ENCODE results near the gene PEX14.

Gene PEX14

DNA sequence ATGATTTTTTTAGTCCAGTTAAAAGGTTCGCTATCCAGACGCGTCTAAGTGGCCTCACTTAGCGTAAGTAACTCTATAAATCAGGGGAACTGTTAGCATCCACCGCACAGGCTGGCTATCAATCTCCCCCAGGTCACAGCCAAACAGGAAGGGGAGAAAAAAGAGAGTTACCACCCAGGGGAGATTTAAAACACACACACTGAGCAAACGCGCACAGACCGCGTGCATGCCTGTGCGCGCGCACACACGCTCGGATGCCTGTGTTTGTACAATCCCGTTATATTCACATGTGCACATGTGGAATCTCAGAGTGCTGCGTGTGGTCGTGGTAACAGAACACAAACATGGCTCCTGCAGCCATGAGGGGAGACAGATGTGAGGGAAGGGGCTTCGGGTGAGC is 196.3 kb downstream of the PEX14 start:
- DNase-seq, result no peak

DNA sequence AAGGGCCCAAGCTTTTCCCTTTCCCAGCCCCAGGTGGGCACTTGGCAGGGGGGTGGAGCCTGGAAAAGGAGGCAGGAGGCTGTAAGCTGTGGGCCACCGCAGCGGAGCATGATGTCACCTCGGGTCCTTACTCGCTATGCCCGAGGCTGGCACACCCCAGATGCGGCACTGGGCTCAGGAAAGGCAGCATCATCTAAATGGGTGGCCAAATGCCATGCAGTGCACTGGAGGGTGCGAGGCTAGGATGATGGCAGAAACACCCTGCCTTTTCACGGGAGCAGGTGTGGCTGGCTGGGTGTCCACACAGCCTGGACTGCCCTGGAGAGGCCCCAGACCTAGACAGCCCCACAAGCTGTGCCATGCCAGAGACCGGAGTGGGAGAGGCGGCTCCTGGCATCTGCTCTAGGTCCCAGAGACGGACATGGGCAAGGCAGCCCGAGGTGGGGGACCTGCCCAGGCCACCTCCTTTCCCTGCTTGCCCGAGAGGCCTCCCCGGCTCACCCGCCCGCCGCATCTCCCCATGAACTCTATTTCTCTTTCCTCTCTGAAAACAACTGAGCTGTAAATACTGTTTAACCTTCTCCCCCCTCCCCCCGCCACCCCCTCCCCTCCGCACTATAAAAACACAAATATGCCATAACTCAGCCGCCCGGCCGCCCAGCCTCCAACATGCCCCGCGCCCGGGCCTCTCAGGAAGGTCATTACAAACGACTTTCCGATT is 197.0 kb downstream of the PEX14 start:
- DNase-seq, result no peak

DNA sequence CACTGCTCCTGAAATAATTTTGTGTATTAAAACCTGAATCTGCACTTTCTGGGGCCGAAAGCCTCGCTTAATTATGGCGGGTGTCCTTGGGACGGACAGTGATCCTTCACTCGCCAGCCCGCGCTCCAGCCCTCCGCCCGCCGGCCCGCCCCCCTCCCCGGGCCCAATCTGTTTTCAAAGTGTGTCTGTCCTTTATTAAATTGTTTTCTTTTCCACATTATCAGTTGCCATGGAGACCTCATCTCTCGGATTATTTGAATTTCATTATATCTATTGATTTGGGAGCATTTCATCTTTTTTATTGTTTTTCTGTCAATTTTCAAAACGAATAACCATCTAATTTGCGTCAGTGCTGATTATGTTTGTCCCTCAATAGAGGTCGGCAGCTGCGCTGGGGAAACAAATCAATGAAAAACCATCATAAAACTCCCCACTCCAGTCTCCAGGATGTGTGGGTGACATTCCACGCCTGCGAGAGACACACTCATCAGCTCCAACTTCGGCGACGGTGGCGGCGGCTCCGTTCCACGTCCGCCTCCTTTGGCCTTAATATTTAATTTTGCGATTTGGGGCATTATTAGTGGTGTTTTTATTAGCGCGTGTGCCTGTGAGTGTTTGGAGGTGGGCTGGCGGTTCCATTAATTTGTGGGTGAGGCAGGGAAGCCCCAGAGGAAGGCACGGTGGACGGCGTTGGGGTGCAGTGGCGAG is 197.7 kb downstream of the PEX14 start:
- DNase-seq, result no peak

DNA sequence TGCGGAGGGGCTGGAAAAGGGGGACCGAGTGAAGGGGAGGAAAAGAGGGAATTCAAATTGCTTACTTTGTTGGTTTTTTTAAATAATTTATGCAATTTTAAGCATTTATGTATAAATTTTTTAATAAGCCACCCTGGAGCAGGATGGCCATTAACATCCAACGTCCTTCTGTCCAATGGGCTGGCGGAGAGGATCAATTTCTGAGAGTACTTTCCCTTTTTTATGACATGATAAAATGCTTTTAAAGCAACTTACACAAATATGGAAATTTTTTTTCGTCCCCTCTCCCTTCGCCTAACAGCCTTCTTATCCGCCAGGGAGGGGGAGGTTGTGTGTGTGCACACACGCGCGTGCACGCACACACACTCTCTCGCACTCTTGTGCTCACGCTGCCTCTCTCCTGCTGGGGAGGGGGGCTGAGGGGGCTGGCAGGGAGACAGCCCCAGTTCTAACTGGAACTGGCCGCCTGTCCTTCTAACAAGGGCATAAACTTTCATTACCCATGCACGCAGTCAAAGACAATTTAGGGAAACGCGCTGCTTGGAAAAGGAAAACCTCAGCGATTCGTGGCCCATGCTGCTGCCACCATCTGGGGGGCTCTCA is 198.5 kb downstream of the PEX14 start:
- no peak for DNase-seq

DNA sequence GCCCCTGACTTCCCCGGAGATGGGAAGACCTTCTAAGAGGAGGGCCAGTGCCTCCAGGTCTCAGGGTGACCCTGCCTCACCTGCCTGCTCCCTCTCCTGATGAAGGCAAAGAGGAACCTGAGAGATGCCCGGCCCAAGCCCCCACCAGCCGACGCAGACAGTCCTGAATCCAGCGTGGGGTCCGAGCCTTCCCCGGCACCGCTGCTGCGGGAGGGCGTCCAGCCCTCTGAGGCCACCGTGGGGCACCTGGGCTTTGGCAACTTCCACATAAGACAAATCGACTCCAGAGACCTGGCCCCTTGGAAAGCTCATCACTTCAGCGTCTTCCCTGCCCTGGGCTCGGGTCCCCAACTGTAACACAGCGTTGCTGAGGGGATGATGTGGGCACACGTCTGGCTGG is 199.5 kb downstream of the PEX14 start:
- DNase-seq, result no peak

DNA sequence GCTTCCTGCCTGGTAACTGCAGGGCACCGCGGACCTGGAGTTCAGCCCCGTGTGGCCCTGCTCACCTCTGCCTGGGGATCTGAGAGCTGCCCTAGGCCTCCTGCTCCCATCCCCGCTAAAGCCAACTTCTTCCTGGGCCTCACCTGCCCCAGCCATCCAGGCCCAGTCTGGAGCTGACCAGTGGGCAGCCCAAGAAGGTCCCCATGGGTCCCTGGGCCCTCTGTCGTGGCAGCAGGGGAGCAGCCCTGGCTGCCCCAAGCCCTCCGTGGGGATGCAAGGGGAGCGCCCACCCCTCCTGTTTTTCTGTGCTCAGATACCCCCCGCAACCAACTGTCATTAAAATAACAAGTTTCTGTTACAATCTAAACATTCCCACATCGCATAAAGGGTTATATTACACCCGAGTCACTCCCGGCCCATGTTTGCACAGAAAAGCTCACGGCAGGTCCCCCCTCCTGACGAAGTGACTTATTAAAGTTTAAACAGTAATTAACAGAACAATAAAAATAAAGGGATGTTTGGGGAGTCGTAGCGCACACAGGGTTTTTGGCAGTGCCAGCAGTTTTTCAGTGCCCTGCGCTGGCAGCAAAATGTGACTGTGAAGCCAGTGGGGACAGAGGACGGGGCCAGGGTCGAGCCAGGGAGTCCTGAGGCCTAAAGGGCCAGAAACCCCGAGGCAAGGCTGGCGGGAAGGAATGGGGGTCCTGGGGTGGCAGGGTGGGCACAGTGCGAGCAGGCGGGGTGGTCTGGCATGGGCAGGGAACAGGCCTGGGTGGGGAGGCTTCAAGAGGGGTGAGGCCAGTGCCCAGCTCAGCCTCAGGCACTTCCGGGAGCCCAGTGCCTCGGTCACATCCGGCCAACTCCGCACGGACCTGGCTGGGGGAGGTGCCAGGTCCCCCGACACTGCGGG is 200.2 kb downstream of the PEX14 start:
- no peak for DNase-seq

DNA sequence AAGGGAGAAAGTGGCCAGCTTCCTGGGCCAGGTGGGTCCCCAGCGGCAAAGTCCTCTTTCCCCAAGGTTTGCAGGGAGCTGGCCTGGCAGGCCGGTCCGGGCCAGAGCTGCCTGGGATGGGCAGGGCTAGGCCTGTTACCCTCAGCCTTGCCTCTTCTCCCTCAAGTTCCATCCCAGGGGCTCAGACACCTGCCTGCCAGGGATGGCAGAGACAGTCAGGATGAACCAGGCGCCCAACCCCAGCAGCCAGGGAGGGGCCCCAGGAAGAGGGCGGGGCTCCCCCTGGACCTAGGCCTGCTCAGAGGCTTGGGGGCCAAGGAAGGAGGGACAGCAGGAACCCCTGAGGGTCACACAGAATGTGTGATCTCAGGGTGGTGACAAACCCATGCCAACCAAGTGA is 201.1 kb downstream of the PEX14 start:
- no peak for DNase-seq

DNA sequence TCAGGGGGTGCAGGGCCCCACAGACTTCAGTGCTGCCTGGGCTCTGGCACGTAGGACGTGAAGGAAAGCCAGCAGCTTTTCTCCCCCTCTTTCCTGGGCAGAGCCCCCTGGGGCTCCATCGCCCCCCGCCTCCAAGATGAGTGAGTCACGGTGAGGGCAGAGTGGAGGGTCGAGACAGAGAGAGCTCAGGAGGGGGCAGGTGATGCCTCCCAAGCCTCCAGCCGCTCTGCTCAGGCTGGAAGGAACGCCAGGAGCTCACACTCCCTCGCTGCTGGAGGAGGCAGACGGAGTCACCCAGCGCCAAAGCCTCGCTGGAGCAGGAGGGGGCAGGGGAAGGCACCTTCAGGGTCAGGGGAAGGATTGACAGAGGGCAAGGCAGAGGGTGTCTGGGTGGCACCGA is 202.2 kb downstream of the PEX14 start:
- DNase-seq, result no peak

DNA sequence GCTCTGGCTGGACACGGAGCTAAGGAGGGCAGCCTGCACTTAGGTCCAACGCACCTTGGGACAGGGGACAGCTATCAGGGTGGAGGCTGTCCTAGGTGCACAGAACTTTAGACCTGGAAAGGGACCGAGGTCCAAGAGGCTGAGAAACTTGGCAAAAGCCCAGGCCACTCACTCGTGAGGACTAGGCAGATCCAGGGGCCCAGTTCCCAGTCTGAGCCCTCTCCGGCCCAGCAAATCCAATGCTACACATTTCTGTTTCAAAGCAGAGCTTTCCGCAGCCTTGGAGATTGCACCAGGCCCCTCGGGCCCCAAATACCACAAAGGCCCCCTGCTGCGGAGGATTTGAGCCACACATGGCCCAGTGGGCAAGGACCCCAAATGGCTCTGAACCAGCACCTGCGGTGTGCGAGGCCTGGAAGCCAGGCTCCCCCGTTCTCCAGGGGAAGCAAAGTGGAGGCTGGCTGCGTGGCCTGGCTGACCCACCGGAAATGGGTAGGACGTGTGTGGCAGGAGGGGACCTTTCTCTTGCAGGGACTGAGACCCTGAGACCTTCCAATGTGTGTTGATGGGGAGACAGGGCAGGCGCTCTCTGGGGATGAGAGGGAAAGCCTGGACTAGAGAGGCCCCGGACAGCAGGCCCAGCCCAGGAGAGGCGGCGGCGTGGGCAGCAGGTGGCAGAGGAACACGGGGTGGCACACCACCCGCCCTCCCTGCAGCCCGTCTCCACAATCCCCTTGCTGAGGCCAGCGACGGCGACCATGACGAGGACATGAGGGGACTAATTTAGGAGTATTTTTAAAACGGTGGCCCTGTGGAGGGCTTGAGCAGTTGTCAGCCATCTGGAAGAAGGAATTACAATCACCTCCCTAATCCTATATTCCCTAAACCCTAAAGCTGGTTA is 203.0 kb downstream of the PEX14 start:
- DNase-seq, result no peak

DNA sequence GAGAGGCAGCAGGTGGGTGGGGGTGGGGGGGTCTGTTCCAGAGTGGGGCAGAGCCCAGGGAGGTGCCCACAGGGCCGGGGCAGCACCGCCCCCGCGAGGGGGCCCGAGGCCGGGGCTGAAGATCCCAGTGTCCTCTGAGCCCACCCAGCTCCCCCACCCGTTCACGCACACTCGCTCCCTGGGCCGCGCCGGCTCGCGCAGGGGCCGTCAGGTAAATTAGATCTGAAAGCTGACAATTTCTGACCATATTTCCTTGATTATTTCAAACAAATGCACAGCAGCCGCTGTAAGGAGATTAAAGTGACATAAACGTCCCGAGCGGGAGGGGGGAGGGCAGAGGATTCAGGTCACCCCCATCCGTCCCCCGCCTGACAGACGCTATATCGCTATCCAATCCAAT is 203.7 kb downstream of the PEX14 start:
- no peak for DNase-seq

DNA sequence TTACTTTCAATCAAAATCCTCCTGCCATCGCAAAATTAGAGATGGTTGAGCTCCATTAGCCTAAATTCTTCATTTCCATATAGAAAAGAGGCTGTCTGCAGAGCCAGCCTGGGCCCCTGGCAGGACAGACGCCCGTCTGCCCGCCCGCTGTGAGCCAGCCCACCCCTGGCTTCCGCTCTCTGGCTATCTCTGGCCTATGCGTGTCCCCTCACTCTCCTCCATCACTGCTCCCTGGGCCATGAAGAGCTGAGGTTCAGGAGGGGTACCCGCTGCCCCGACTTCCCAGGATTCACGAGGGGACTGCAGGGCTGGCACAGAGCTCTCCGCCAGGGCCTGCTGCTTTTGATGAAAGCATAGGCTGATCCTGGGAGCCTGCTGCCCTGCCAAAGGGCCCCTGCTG is 204.1 kb downstream of the PEX14 start:
- DNase-seq, result no peak

DNA sequence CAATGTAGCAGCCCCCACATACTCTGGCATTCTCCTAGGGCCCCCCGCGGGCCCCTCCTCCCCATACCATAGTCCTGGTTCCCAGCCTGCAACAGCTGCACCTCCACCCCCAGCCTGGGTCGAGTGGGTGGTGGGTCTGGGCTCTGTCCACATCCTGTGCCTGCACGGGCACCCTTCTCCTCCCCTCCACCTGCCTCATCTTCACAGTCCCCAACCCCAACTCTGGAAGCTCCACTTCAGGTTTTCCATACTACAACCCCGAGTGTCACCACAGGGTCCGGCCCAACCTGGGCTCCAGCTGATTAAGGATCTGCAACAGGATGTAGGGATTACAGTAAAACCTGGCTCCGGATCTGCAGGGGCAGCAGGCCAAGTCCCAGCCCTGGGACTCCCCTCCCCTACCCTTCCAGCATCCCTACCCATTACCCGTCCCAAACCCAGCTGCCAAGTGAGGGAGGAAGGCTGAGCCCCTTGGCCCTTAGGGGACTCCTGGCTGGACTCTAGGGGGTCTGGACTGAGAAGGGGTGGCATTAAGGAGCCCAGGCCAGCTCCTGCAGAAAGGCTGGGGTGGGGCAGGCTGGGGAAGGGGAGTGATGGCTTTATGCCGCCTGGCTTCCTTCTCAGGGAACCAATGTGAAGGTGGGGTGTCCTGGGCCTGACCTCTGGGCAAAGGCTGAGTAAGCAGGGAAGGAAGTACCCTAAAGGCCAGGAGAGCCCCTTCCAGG is 204.9 kb downstream of the PEX14 start:
- DNase-seq, result no peak
